ENCODE data around the gene CRYL1. TPM values are rescaled to one million over a fixed set of nuclear protein-coding genes. Genes with fewer than 3 reads are reported as not detected.

CRYL1 gene
- total RNA-seq, 1 experiment from 2014 or later, result 6.7 TPM

- Mint-ChIP-seq H3K27ac (ENCODE audit: unreplicated experiment) (no peak overlapping the region), H3K9me3 (ENCODE audit: unreplicated experiment) (no peaks in the 10 kb centered on the region), H3K36me3 (ENCODE audit: insufficient read depth, unreplicated experiment) (no peaks in the 10 kb centered on the region), H3K27me3 (ENCODE audit: insufficient read depth, unreplicated experiment) (no peaks in the 10 kb centered on the region), H3K4me3 (ENCODE audit: unreplicated experiment) (no peak overlapping the region), H3K4me1 (ENCODE audit: low read depth, unreplicated experiment) (no peaks in the 10 kb centered on the region)
- intact Hi-C loops (cut with micrococcal nuclease; ENCODE audit: unreplicated experiment), result no loop called here
- H3K27me3 ChIP-seq (replicated peaks; ENCODE audit: control insufficient read depth, insufficient read depth, low read length), result no peaks in the 10 kb centered on the region; the same call in 1 of the 2 replicates
- no peaks in the 10 kb centered on the region for H3K9me3 ChIP-seq
- no peaks in the 10 kb centered on the region for H3K4me1 ChIP-seq
- H3K4me3 ChIP-seq (ENCODE audit: low read depth, low read length), result no peak overlapping the region
- POLR2A ChIA-PET, result no interaction called here
- DNase-seq, result no peak
- TF ChIP-seq CTCF (IDR thresholded peaks at IDR 0.05; ENCODE audit: insufficient read depth in 1 of 2, low read depth in 1 of 2, low read length in 1 of 2, severe bottlenecking in 1 of 2, unreplicated experiment in 1 of 2), result no peak
- no TSS peak for BruUV-seq (replicated peaks)
- CTCF ChIA-PET, result no interaction called here
- no peaks in the 10 kb centered on the region for H3K36me3 ChIP-seq (ENCODE audit: control insufficient read depth, insufficient read depth, low read length)
Observed at GRCh38 chr13:20401931-20402856, 123.5 kb downstream of the CRYL1 start.

GRCh38 chr13:20401531-20401930 lies 124.1 kb downstream of the CRYL1 start:
- no TSS peak for BruUV-seq (replicated peaks)

GRCh38 chr13:20400774-20401173 lies 124.9 kb downstream of the CRYL1 start:
- no peak overlapping the region for H3K27ac Mint-ChIP-seq (ENCODE audit: unreplicated experiment)
- no peaks in the 10 kb centered on the region for H3K4me1 Mint-ChIP-seq (ENCODE audit: low read depth, unreplicated experiment)
- Histone ChIP-seq H3K4me1 (no peaks in the 10 kb centered on the region), H3K27me3 (replicated peaks; ENCODE audit: control insufficient read depth, insufficient read depth, low read length) (no peaks in the 10 kb centered on the region), H3K36me3 (ENCODE audit: control insufficient read depth, insufficient read depth, low read length) (no peaks in the 10 kb centered on the region), H3K4me3 (ENCODE audit: low read depth, low read length) (no peak overlapping the region), H3K9me3 (no peaks in the 10 kb centered on the region; the same call in 1 of the 2 replicates)
- no peak for TF ChIP-seq CTCF (IDR thresholded peaks at IDR 0.05; ENCODE audit: insufficient read depth in 1 of 2, low read depth in 1 of 2, low read length in 1 of 2, severe bottlenecking in 1 of 2, unreplicated experiment in 1 of 2)
- intact Hi-C loops (cut with micrococcal nuclease; ENCODE audit: unreplicated experiment), result no loop called here
- peaks cover 9% of the 10 kb centered on the region for H3K9me3 Mint-ChIP-seq (ENCODE audit: unreplicated experiment)
- no TSS peak for BruUV-seq (replicated peaks)
- no peaks in the 10 kb centered on the region for H3K27me3 Mint-ChIP-seq (ENCODE audit: insufficient read depth, unreplicated experiment)
- no peak overlapping the region for H3K4me3 Mint-ChIP-seq (ENCODE audit: unreplicated experiment)
- POLR2A ChIA-PET, result no interaction called here
- CTCF ChIA-PET, result no interaction called here
- DNase-seq, result no peak
- H3K36me3 Mint-ChIP-seq (ENCODE audit: insufficient read depth, unreplicated experiment), result no peaks in the 10 kb centered on the region

More at GRCh38 chr13:20401531-20401930, 124.1 kb downstream of the CRYL1 start:
- CTCF ChIA-PET, result no interaction called here
- no peak for TF ChIP-seq CTCF (IDR thresholded peaks at IDR 0.05; ENCODE audit: insufficient read depth in 1 of 2, low read depth in 1 of 2, low read length in 1 of 2, severe bottlenecking in 1 of 2, unreplicated experiment in 1 of 2)
- Histone ChIP-seq H3K4me3 (ENCODE audit: low read depth, low read length) (no peak overlapping the region), H3K36me3 (ENCODE audit: control insufficient read depth, insufficient read depth, low read length) (no peaks in the 10 kb centered on the region), H3K4me1 (no peaks in the 10 kb centered on the region), H3K27me3 (replicated peaks; ENCODE audit: control insufficient read depth, insufficient read depth, low read length) (no peaks in the 10 kb centered on the region; the same call in 1 of the 2 replicates), H3K9me3 (no peaks in the 10 kb centered on the region; the same call in 1 of the 2 replicates)
- POLR2A ChIA-PET, result no interaction called here
- H3K9me3 Mint-ChIP-seq (ENCODE audit: unreplicated experiment), result peaks cover 6% of the 10 kb centered on the region
- intact Hi-C loops (cut with micrococcal nuclease; ENCODE audit: unreplicated experiment), result no loop called here
- H3K27ac Mint-ChIP-seq (ENCODE audit: unreplicated experiment), result no peak overlapping the region
- H3K4me1 Mint-ChIP-seq (ENCODE audit: low read depth, unreplicated experiment), result no peaks in the 10 kb centered on the region
- no peak overlapping the region for H3K4me3 Mint-ChIP-seq (ENCODE audit: unreplicated experiment)
- no peaks in the 10 kb centered on the region for H3K36me3 Mint-ChIP-seq (ENCODE audit: insufficient read depth, unreplicated experiment)
- DNase-seq, result no peak
- no peaks in the 10 kb centered on the region for H3K27me3 Mint-ChIP-seq (ENCODE audit: insufficient read depth, unreplicated experiment)

All from Caco-2 (cell line).